Central memory CD4-positive, alpha-beta T cell (primary cell): ENCODE measurements around the gene TEAD1.
"Not testable (repeated sequence)": the region's sequence is repeated elsewhere in the genome, so short reads cannot be mapped to it uniquely, and the experiment has no call there.

Experiments
- DNase-seq: peaks from one replicate; pipeline ENCODE4 v3.0.0; 2022

Gene TEAD1

DNA sequence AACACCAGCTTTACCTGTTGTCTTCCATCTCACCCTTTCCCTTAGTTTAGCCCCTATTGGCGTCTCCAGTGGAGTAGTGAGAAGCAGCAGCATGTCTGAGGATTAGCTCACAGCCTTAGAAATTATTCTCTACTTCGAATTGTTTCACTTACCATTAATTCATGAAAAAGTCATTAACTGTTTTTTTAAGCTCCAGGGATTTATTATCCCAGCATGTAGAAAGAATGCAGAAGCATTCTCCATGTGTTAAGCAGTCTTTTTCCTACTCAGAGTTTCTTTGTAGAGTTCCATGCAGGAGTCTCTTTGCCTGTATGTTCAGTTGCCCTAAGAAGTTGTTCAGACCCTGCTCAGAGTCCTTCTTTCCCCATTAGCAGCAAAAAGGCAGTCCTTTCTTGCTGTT, 197.0 kb downstream of the TEAD1 start:
- DNase-seq: no peak

- DNase-seq: no peak
These were observed 197.6 kb downstream of the TEAD1 start for GRCh38 chr11:12871788-12872321.

DNA sequence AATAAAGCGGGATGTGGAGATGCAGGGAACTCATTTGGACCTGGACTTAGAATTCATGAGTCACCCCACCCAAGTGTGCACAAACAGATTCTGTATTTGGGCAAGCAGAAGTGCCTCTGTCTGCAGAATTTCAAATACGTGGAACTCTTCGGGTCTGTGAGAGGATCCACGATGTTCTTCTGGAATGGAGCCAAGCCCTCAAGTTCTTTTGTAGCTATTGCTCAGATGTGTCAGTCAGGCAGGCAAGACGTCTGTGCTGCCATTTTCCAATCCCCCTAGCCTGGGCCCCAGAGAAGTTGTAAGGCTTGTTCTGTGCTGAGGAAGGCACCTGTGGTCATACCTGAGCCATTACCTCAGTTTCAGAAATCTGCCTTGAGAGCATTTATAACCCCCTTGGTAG, 202.1 kb downstream of the TEAD1 start:
- no peak for DNase-seq

DNA sequence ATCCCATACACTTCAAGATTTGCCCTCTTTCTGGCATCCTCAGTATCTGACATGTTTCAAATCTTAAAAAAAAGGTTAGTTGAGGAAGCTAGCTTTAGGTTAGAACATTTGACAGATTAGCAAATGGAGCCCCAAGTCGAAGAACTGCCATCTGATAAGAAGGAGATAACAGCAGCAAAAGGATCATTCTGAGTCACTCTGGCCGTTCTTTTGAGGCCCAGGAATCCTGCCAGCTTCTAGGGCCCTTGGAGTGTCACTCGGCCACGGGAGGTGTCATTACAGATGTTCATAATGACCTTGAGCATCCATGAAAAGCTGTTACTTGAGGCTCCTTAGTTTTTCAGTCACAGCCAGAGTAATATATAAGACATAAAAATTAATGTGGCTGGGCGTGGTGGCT, 202.8 kb downstream of the TEAD1 start:
- DNase-seq: no peak

DNA sequence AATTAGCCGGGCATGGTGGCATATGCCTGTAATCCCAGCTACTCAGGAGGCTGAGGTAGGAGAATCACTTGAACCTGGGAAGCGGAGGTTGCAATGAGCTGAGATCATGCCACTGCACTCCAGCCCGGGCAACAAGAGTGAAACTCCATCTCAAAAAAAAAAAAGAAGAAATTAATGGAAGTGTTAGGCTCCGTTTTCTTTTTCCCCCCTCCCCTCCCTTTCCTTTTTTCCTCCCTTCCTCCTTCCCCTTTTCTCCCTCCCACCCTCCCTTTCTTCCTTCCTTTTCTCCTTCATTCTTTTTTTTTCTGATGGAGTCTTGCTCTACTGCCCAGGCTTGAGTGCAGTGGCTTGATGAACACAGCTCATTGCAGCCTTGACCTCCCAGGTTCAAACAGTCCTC, 203.3 kb downstream of the TEAD1 start:
- DNase-seq: not testable (repeated sequence)

- no peak for DNase-seq
These were observed 206.1 kb downstream of the TEAD1 start for GRCh38 chr11:12880327-12880726.

DNA sequence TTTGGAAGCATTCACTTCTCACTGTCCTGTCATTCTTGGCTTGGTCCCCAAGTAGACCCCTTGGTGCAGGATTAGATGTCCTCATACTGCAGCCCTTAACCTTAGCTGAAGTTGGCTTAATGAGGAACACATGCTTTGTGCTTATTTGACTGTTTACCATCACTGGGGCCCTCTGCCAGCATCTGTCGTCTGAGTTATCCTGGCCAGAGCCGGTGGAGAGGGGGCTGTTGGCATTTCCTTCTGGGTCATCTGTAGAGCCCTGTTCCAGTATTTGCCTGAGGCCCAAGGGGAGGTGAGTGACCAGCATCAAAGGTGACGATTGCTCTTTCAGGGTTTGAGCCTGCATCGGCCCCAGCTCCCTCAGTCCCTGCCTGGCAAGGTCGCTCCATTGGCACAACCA, 208.4 kb downstream of the TEAD1 start:
- DNase-seq: no peak

DNA sequence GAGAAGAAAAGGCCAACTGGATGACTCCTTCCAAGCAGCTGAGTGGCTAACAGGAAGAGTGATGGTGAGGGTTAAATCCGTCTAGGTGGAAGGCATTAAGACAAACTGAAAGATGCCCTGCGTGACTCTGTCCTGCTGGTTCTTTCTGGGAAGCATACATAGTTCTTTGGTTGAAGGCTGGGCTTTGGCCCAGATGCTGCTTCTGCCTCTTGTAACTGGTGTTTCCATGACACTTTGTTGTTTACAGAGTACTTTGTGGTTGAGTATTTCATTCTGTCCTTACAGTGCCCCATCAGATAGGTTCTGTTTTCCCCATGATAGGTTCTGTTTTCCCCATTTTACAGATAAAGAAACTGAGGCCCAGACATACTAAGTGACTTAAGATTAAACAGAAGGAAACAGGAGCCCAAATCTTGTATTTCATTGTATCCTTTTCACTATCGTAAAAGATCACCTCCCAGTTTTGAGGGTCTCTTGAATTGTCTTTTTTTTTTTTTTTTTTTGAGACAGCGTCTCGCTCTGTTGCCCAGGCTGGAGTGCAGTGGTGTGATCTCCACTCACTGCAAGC, 210.6 kb downstream of the TEAD1 start:
- no peak for DNase-seq

DNA sequence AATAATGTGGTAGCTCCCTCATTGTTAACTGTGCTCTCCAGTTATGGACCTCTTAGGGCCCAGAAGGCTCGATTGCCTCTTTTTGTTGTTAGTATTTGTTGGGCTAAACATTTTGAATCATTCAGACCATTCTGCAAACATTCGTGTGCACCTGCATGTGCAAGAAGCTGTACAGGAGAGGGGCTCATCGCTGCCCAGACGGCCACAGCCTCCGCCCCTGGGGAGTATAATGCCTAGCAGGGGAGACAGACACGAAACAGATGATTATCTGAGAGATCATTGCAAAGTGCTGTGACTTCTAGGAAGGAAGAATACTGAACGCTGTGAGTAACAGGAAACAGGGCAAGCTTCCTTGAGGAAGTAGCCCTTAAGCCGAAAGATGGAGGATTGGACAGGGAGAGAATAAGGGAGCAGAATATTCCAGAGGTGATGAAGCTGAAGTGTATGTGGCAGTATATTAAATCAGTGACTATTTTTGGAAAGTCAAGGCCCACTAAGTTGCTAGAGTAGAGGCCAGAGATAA, 211.6 kb downstream of the TEAD1 start:
- no peak for DNase-seq

GRCh38 chr11:12886508-12886907, 212.3 kb downstream of the TEAD1 start:
- DNase-seq: no peak

- DNase-seq: peak; percentile 45
These were observed 214.4 kb downstream of the TEAD1 start for GRCh38 chr11:12888525-12889158.

DNA sequence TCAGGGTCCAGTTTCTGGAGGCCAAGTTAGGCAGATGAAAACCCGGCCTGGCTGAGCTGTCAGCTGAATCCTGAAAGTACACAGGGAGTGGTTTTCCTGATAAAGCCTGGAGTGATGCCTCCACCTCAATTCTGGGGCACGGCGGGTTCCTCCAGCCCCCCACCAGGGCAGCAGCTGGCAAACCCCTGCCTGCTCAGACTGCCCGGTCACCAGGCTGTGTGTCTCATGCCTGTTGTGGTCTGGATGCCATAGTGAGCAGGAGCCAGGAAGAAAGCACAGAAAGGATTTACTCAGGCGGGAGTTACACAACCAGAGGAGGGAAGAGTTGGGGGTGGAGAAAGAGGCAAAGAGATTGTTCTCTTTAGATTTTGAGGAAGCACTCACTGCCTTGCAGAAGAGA, 215.0 kb downstream of the TEAD1 start:
- DNase-seq: no peak

- DNase-seq: no peak
These were observed 216.3 kb downstream of the TEAD1 start for GRCh38 chr11:12890476-12890875.

DNA sequence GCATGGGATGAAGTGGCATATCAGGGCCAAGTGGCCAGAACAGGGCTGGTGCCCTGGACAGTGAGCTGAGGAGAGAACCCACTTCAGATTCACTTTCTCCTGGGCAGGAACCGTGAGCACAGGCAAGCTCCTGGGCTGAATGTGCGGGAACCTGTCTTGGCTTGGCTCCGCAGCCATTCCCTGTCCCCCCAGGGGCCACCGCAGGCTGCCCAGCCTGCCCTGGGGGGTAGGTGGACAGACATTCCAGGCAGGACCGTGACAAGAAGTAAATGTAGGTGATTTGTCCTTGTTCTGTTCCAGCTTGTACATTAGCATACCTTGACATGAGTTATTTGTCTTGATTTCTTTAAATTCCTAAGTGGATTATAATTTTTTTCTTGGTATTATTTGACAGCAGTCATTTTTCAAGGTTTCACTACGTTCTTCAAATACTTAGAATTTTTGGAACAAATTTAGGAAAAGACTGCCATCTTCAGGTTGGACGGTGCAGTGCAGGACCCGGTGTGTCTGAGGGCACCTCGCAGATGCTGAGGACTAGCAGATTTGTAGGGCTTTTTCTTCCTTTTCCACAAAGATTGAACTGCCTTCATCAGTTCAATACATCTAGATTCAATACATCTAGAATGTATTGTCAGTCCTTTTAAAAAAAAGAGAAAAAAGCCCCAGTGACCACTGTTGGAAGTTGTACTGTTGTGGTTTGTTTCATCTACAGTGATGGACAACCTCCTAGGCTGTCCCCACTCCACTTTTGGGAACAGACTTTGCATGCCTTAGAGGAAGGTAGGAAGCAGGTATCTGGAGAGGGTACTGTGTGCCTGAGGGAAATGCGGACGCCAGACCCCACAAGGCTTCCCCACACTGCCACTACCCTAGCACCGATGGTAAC, 219.8 kb downstream of the TEAD1 start:
- DNase-seq: peak; percentile 18

- no peak for DNase-seq
These were observed 223.2 kb downstream of the TEAD1 start for GRCh38 chr11:12897390-12897789.

DNA sequence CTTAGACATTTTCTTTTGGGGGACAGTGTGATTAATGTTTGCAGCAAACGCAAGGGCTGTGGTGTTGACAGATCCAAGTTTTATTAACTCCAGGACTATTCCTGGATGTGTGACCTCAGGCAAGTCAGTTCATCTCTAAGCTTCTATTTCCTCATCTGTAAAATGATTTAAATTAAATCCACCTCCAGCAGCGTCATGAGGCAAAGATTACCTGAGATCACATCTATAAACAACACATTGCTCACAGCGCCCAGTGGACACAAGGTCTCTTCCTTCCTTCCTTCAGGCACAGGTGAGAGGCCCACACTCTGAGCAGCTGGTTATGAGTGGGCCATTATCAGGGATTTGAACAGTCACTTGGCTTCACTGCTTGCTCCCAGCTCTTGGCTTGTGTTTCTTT, 223.6 kb downstream of the TEAD1 start:
- no peak for DNase-seq

DNA sequence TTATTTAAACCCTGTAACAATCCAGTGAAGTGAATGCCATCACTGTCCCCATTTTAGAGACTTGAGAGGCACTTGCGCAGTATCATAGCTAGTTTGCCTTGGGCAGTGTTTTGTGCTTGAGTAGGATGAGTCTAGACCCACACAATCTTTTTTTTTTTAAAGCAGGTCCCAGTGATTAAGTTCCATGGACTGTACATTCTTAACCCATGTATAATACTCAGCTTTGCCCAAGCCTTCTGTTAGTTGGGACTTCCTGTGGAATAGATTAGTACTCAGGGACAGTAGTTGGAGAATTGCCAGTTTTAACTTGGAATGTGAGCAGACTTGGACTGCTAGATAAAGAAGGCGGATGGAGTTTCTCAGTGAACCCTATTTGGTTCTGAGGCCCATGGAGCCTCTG, 226.3 kb downstream of the TEAD1 start:
- DNase-seq: no peak

DNA sequence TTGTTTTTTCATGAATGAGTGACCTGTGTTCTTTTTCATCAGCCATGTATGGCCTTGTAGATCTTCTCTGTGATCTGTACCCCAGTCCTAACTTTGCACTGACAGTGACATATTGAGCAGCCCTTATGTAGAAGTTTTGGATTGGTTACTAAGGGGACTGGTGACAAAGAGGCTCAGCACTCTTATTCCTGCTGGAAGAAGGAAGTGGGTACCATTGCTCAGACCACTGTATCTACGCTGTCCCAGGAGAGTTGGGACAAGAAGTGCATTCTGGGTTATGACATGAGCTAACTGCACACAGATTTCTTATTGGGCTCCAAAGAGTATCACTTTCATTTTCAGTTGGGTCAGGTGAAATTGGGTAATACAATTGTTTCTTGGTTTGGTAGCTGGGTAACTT, 227.1 kb downstream of the TEAD1 start:
- no peak for DNase-seq

DNA sequence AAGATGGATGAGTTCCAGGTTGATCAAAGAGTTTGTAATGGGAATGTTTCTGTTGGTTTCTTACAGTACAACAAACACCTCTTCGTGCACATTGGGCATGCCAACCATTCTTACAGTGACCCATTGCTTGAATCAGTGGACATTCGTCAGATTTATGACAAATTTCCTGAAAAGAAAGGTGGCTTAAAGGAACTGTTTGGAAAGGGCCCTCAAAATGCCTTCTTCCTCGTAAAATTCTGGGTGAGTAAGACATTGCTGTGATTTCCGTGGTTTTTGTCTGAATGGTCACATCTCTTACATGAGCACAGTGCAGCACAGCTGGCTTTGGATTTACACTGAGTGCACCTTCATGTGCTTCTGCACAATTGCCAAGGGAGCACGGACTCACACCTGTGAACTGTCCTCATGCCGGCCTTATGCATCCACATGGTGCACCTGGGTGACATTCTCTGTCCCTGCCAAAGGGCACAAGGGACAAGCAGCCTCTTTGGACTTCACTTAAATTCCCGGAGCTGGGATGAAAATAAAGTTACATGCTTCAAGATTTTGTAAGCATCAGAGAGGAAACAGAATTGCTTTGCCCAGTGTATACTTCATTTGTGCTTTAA, 227.8 kb downstream of the TEAD1 start:
- DNase-seq: no peak

DNA sequence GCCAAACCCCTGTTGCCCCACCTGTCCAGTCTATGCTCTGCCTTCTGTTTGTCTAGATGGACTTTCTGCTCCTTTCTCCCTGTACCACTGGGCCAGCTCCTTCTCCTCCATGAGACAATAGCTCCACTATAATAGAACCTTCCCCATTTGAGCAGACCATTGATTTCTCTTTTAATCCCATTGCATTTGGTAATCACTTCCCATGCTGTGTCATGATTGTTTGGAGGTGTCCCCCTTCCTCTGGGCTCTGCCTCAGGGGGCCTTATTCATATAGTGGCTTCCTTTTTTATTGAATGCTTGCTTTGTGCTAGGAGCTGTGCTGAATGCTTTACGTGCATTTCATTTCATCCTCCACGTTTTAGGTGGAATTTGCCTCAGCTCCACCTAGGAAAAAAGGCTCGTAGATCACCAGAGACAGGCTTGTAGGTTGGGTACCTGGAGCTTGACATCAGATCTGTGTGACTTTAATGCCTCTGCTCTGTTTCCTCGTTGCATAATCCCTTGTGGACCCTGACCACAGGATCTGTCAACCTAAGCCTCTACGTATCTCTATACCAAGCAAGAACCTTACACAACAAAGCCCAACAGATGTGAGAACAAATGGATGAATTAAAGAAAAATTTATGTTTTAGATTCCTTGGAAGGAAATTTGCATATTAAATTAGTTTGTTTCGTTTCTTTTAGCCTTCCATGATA, 228.7 kb downstream of the TEAD1 start:
- no peak for DNase-seq

DNA sequence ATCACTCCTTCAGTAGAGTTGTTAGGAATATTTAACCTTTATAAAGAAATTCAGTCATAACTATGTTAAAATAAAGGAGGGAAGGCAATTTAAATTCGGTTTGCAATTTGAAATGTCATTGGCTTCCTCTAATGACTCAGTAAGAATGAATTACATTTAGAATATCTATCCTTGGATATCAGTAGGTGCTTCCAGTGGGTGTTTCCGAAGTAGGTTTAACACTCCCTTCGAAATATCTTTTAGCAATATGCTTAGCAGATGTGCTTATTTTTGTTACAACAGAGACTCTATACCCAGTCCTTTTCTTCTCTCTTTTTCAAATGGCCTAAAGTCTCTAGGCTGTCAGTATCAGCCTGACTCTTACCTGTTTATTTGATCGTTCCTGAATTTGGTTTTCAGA, 231.2 kb downstream of the TEAD1 start:
- DNase-seq: no peak

DNA sequence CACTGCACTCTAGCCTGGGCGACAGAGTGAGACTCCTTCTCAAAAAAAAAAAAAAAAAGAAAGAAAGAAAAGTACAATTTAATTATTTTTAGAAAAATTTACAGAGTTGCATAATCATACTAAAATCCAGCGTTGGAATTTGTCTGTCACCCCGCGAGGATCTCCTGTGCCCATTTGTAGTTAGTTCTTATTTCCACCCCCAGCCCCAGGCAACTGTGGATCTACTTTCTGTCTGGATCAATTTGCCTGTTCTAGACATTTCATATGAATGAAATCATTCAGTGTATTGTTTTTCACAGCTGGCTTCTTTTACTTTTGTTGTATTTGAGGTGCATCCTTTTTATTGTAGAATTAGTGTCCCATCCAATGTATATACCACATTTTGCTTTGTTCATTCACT, 232.3 kb downstream of the TEAD1 start:
- DNase-seq: no peak

- DNase-seq: no peak
These were observed 235.7 kb downstream of the TEAD1 start for GRCh38 chr11:12909879-12910278.
